OCI-LY1 (cell line): Measurements from ENCODE around the gene TCL1B.

Experiments used
- CTCF ChIP-seq: fragments of 200-600 bp; sonication (generic), shearing (Covaris generic); IDR thresholded peaks from 2 replicates; pipeline ENCODE4 v1.5.1; 2017; ENCODE audit warnings: mild to moderate bottlenecking, antibody characterized with exemption, low read length, moderate library complexity, mixed read lengths
- EZH2 ChIP-seq: fragments of 200-600 bp; sonication (generic), shearing (Covaris generic); IDR thresholded peaks from 2 replicates; pipeline ENCODE4 v1.8.0; 2017; ENCODE audit warnings: borderline replicate concordance, mixed run types, mild to moderate bottlenecking, antibody characterized with exemption, low read length, moderate library complexity, mixed read lengths

GRCh38 chr14:95722525-95723190, 36.4 kb downstream of the TCL1B start:
- no peak for TF ChIP-seq EZH2
- TF ChIP-seq CTCF: no peak
